Upper lobe of left lung (tissue), 4 donors: Measurements from ENCODE around the gene NAV2.

Source experiments
- CTCF ChIP-seq, 6 experiments: fragments of 450-650 bp in 4 of 6; fragments of 200-600 bp in 2 of 6; sonication (generic) in 2 of 6; IDR thresholded peaks; one replicate each; pipeline ENCODE4 v1.5.1; 2016 to 2019; ENCODE audit warnings: antibody characterized with exemption in 6 of 6
- POLR2AphosphoS5 ChIP-seq, 2 donors: sonication (generic); formaldehyde crosslinking; IDR thresholded peaks; one replicate each; pipeline ENCODE4 v1.5.1; 2017; ENCODE audit warnings: antibody characterized with exemption in 2 of 2

GRCh38 chr11:19935507-19935906 lies 222.9 kb downstream of the NAV2 start:
- TF ChIP-seq CTCF (IDR thresholded peaks at IDR 0.05), result no peak
- TF ChIP-seq POLR2AphosphoS5 (IDR thresholded peaks at IDR 0.05), result no peak
